C4-2B (cell line): Measurements from ENCODE around the gene NEO1.
A peak's percentile ranks its signal among the peaks of the same experiment; 100 is the strongest.

Experiments
- CTCF ChIP-seq: fragments of 450-650 bp; conservative IDR thresholded peaks from 2 replicates; pipeline ENCODE4 v1.5.1; 2017; ENCODE audit warnings: mild to moderate bottlenecking
- ZFX ChIP-seq: fragments of 450-650 bp; IDR thresholded peaks from 2 replicates; pipeline ENCODE4 v1.6.1; 2017

GRCh38 chr15:73052653-73053397 is 562 bp downstream of the NEO1 start:
- peak; percentile 58 for TF ChIP-seq CTCF
- no peak for TF ChIP-seq ZFX
